ENCODE data around the gene CDH1. TPM values are rescaled to one million over a fixed set of nuclear protein-coding genes. Genes with fewer than 3 reads are reported as not detected.
"Not testable (repeated sequence)": the region's sequence is repeated elsewhere in the genome, so short reads cannot be mapped to it uniquely, and the experiment has no call there.

Gene CDH1
- total RNA-seq, 1 experiment from 2014 or later = 19.0 TPM

GRCh38 chr16:68782198-68783174 is 45.4 kb downstream of the CDH1 start:
- no peak for DNase-seq
- Histone ChIP-seq H3K27me3 (ENCODE audit: control insufficient read depth, insufficient read depth, low read length) (no peaks in the 10 kb centered on the region), H3K36me3 (replicated peaks; ENCODE audit: control insufficient read depth, insufficient read depth, low read length) (peaks cover 5% of the 10 kb centered on the region), H3K4me3 (ENCODE audit: insufficient read depth, low read depth, low read length) (no peak overlapping the region)

- H3K36me3 ChIP-seq (replicated peaks; ENCODE audit: control insufficient read depth, insufficient read depth, low read length) = peaks cover 5% of the 10 kb centered on the region
- no peaks in the 10 kb centered on the region for H3K27me3 ChIP-seq (ENCODE audit: control insufficient read depth, insufficient read depth, low read length)
- no peak for DNase-seq
- H3K4me3 ChIP-seq (ENCODE audit: insufficient read depth, low read depth, low read length) = no peak overlapping the region
Measured at GRCh38 chr16:68784226-68784625, 47.1 kb downstream of the CDH1 start.

- DNase-seq = no peak
Measured at GRCh38 chr16:68784721-68785120, 47.6 kb downstream of the CDH1 start.

GRCh38 chr16:68785715-68786114 is 48.6 kb downstream of the CDH1 start:
- Histone ChIP-seq H3K36me3 (replicated peaks; ENCODE audit: control insufficient read depth, insufficient read depth, low read length) (peaks cover 2% of the 10 kb centered on the region), H3K4me3 (ENCODE audit: insufficient read depth, low read depth, low read length) (no peak overlapping the region), H3K27me3 (ENCODE audit: control insufficient read depth, insufficient read depth, low read length) (no peaks in the 10 kb centered on the region)
- no peak for DNase-seq

More at GRCh38 chr16:68784721-68785120, 47.6 kb downstream of the CDH1 start:
- no peaks in the 10 kb centered on the region for H3K27me3 ChIP-seq (ENCODE audit: control insufficient read depth, insufficient read depth, low read length)
- H3K36me3 ChIP-seq (replicated peaks; ENCODE audit: control insufficient read depth, insufficient read depth, low read length) = peaks cover 5% of the 10 kb centered on the region
- H3K4me3 ChIP-seq (ENCODE audit: insufficient read depth, low read depth, low read length) = no peak overlapping the region

GRCh38 chr16:68786685-68787418 is 49.8 kb downstream of the CDH1 start:
- H3K4me3 ChIP-seq (ENCODE audit: insufficient read depth, low read depth, low read length) = no peak overlapping the region
- H3K36me3 ChIP-seq (replicated peaks; ENCODE audit: control insufficient read depth, insufficient read depth, low read length) = peaks cover 2% of the 10 kb centered on the region
- H3K27me3 ChIP-seq (ENCODE audit: control insufficient read depth, insufficient read depth, low read length) = no peaks in the 10 kb centered on the region
- DNase-seq = no peak

- not testable (repeated sequence) for H3K36me3 ChIP-seq (replicated peaks; ENCODE audit: control insufficient read depth, insufficient read depth, low read length); H3K27me3 ChIP-seq (ENCODE audit: control insufficient read depth, insufficient read depth, low read length); H3K4me3 ChIP-seq (ENCODE audit: insufficient read depth, low read depth, low read length); DNase-seq
Measured at GRCh38 chr16:68787419-68787807, 50.3 kb downstream of the CDH1 start.

- Histone ChIP-seq H3K36me3 (replicated peaks; ENCODE audit: control insufficient read depth, insufficient read depth, low read length) (peaks cover 2% of the 10 kb centered on the region), H3K4me3 (ENCODE audit: insufficient read depth, low read depth, low read length) (no peak overlapping the region), H3K27me3 (ENCODE audit: control insufficient read depth, insufficient read depth, low read length) (no peaks in the 10 kb centered on the region)
- DNase-seq = peak; percentile 35
Measured at GRCh38 chr16:68790130-68790761, 53.2 kb downstream of the CDH1 start.

- Histone ChIP-seq H3K36me3 (replicated peaks; ENCODE audit: control insufficient read depth, insufficient read depth, low read length) (peaks cover 2% of the 10 kb centered on the region), H3K4me3 (ENCODE audit: insufficient read depth, low read depth, low read length) (no peak overlapping the region), H3K27me3 (ENCODE audit: control insufficient read depth, insufficient read depth, low read length) (no peaks in the 10 kb centered on the region)
- DNase-seq = peak; percentile 30
Measured at GRCh38 chr16:68790944-68791343, 53.9 kb downstream of the CDH1 start.

- DNase-seq = no peak
- H3K27me3 ChIP-seq (ENCODE audit: control insufficient read depth, insufficient read depth, low read length) = no peaks in the 10 kb centered on the region
- H3K36me3 ChIP-seq (replicated peaks; ENCODE audit: control insufficient read depth, insufficient read depth, low read length) = no peaks in the 10 kb centered on the region
- H3K4me3 ChIP-seq (ENCODE audit: insufficient read depth, low read depth, low read length) = no peak overlapping the region
Measured at GRCh38 chr16:68792465-68793324, 55.6 kb downstream of the CDH1 start.

- Histone ChIP-seq H3K27me3 (ENCODE audit: control insufficient read depth, insufficient read depth, low read length) (no peaks in the 10 kb centered on the region), H3K4me3 (ENCODE audit: insufficient read depth, low read depth, low read length) (no peak overlapping the region), H3K36me3 (replicated peaks; ENCODE audit: control insufficient read depth, insufficient read depth, low read length) (no peaks in the 10 kb centered on the region)
- no peak for DNase-seq
Measured at GRCh38 chr16:68793401-68793857, 56.3 kb downstream of the CDH1 start.

- H3K36me3 ChIP-seq (replicated peaks; ENCODE audit: control insufficient read depth, insufficient read depth, low read length) = peaks cover 10% of the 10 kb centered on the region
- DNase-seq = no peak
- H3K4me3 ChIP-seq (ENCODE audit: insufficient read depth, low read depth, low read length) = no peak overlapping the region
Measured at GRCh38 chr16:68798398-68798797, 61.3 kb downstream of the CDH1 start.

GRCh38 chr16:68800257-68800875 is 63.3 kb downstream of the CDH1 start:
- Histone ChIP-seq H3K4me3 (ENCODE audit: insufficient read depth, low read depth, low read length) (no peak overlapping the region), H3K27me3 (ENCODE audit: control insufficient read depth, insufficient read depth, low read length) (no peaks in the 10 kb centered on the region), H3K36me3 (replicated peaks; ENCODE audit: control insufficient read depth, insufficient read depth, low read length) (peaks cover 10% of the 10 kb centered on the region)
- peak; percentile 71 for DNase-seq

More at GRCh38 chr16:68798398-68798797, 61.3 kb downstream of the CDH1 start:
- H3K27me3 ChIP-seq (ENCODE audit: control insufficient read depth, insufficient read depth, low read length) = no peaks in the 10 kb centered on the region

GRCh38 chr16:68802190-68802589 is 65.1 kb downstream of the CDH1 start:
- no peak for DNase-seq

More at GRCh38 chr16:68802190-68802589, 65.1 kb downstream of the CDH1 start:
- no peak overlapping the region for H3K4me3 ChIP-seq (ENCODE audit: insufficient read depth, low read depth, low read length)
- peaks cover 10% of the 10 kb centered on the region for H3K36me3 ChIP-seq (replicated peaks; ENCODE audit: control insufficient read depth, insufficient read depth, low read length)
- no peaks in the 10 kb centered on the region for H3K27me3 ChIP-seq (ENCODE audit: control insufficient read depth, insufficient read depth, low read length)
